Trophoblast cell (in vitro differentiated cells and primary cell): Measurements from ENCODE around the gene SIAE.

Experiments used
- DNase-seq, 2 donors: peaks; one replicate each; pipeline ENCODE4 v3.0.0-alpha.2; 2016
- H2AFZ ChIP-seq: 2 replicates; pipeline ENCODE4 v1.6.1; 2013; ENCODE audit warnings: low read length, moderate library complexity, mild to moderate bottlenecking; ENCODE audit not compliant: insufficient read depth, poor library complexity
- H2AK5ac ChIP-seq: 2 replicates; pipeline ENCODE4 v1.6.1; 2013; ENCODE audit warnings: mild to moderate bottlenecking, low read length
- H2BK120ac ChIP-seq: 2 replicates; pipeline ENCODE4 v1.6.1; 2013; ENCODE audit warnings: low read length, mild to moderate bottlenecking, moderate library complexity; ENCODE audit not compliant: insufficient read depth, poor library complexity
- H2BK12ac ChIP-seq: 2 replicates; pipeline ENCODE4 v1.6.1; 2013; ENCODE audit warnings: mild to moderate bottlenecking, low read length, moderate library complexity
- H2BK5ac ChIP-seq: 2 replicates; pipeline ENCODE4 v1.6.1; 2013; ENCODE audit warnings: low read length, low read depth, moderate library complexity, mild to moderate bottlenecking; ENCODE audit not compliant: poor library complexity
- H3K14ac ChIP-seq: 2 replicates; pipeline ENCODE4 v1.6.1; 2013; ENCODE audit warnings: mild to moderate bottlenecking, low read length
- H3K18ac ChIP-seq: 2 replicates; pipeline ENCODE4 v1.6.1; 2013; ENCODE audit warnings: mild to moderate bottlenecking, low read length
- H3K23ac ChIP-seq: 2 replicates; pipeline ENCODE4 v1.6.1; 2013; ENCODE audit warnings: low read length
- H3K27ac ChIP-seq: 2 replicates; pipeline ENCODE4 v1.5.1; 2013; ENCODE audit warnings: low read depth, mild to moderate bottlenecking, inconsistent platforms, low read length, moderate library complexity
- H3K27me3 ChIP-seq: 2 replicates; pipeline ENCODE4 v1.6.1; 2013; ENCODE audit warnings: inconsistent platforms, mild to moderate bottlenecking, low read length, moderate library complexity; ENCODE audit not compliant: insufficient read depth
- H3K36me3 ChIP-seq, 2 experiments: 1 replicate in 1 of 2; 2 replicates in 1 of 2; pipeline ENCODE4 v1.6.1; 2013; ENCODE audit warnings: low read length in 2 of 2, mild to moderate bottlenecking in 2 of 2, moderate library complexity in 1 of 2; ENCODE audit not compliant: insufficient read depth in 2 of 2, control insufficient read depth in 1 of 2
- H3K4ac ChIP-seq: 2 replicates; pipeline ENCODE4 v1.6.1; 2013; ENCODE audit warnings: low read depth, mild to moderate bottlenecking, low read length, moderate library complexity
- H3K4me1 ChIP-seq, 2 experiments: 1 replicate in 1 of 2; 2 replicates in 1 of 2; pipeline ENCODE4 v1.6.1; 2013; ENCODE audit warnings: low read length in 2 of 2, mild to moderate bottlenecking in 2 of 2, moderate library complexity in 1 of 2; ENCODE audit not compliant: insufficient read depth in 2 of 2, control insufficient read depth in 1 of 2
- H3K4me2 ChIP-seq: 2 replicates; pipeline ENCODE4 v1.6.1; 2013; ENCODE audit warnings: inconsistent platforms, mild to moderate bottlenecking, low read length, moderate library complexity
- H3K4me3 ChIP-seq: 2 replicates; pipeline ENCODE4 v1.5.1; 2013; ENCODE audit warnings: mild to moderate bottlenecking, low read depth, low read length, inconsistent platforms
- H3K79me1 ChIP-seq: one replicate; pipeline ENCODE4 v1.6.1; 2013; ENCODE audit warnings: low read length
- H3K79me2 ChIP-seq: 2 replicates; pipeline ENCODE4 v1.6.1; 2013; ENCODE audit warnings: low read length, mild to moderate bottlenecking; ENCODE audit not compliant: control insufficient read depth, insufficient read depth, poor library complexity
- H3K9ac ChIP-seq: 2 replicates; pipeline ENCODE4 v1.6.1; 2013; ENCODE audit warnings: mild to moderate bottlenecking, low read length
- H3K9me3 ChIP-seq: 2 replicates; pipeline ENCODE4 v1.6.1; 2013; ENCODE audit warnings: low read depth, mild to moderate bottlenecking, control low read depth, inconsistent platforms, low read length; ENCODE audit not compliant: insufficient read depth
- H4K12ac ChIP-seq: 2 replicates; pipeline ENCODE4 v1.6.1; 2013; ENCODE audit warnings: low read depth, mild to moderate bottlenecking, low read length, moderate library complexity
- H4K8ac ChIP-seq: 2 replicates; pipeline ENCODE4 v1.6.1; 2013; ENCODE audit warnings: low read depth, mild to moderate bottlenecking, low read length, moderate library complexity
- H4K91ac ChIP-seq: one replicate; pipeline ENCODE4 v1.6.1; 2013; ENCODE audit warnings: low read depth, mild to moderate bottlenecking, low read length, moderate library complexity
- WGBS: extraction: QIAGEN DNeasy Blood & Tissue Kit; methylation state at CpG from one replicate; pipeline ENCODE4 v1.1.7; 2013; ENCODE audit warnings: missing lambda C conversion rate; ENCODE audit not compliant: insufficient read length, insufficient coverage; ENCODE audit errors: extremely low coverage; 5-methylcytosine and 5-hydroxymethylcytosine counted together

The SIAE gene

DNA sequence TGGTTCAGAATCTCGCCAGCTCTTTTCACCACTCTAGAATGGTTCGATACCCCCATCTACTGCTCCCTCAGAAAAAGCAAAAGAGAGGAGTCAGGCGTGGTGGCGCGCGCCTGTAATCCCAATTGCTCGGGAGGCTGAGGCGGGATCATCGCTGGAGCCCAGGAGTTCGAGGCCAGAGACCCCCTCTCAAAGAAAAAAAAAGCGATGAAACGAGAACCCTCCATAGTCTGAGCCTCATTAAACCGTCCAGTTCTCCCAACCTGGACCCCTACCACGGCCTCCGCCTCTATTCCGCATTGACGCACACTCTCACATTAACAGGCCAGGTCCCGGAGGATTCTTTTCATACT, 604 bp upstream of the SIAE start:
- no peaks in the 10 kb centered on the region for H3K27me3 ChIP-seq
- H3K4me1 ChIP-seq, result peaks cover 0 to 6% of the 10 kb centered on the region in 2 experiments
- no peak overlapping the region for H2AK5ac ChIP-seq
- peaks cover 2% of the 10 kb centered on the region for H3K79me2 ChIP-seq
- H3K18ac ChIP-seq, result no peak overlapping the region
- no peaks in the 10 kb centered on the region for H3K9me3 ChIP-seq
- no peak overlapping the region for H2BK12ac ChIP-seq
- H4K91ac ChIP-seq, result no peak overlapping the region
- no peak overlapping the region for H2BK5ac ChIP-seq
- H3K79me1 ChIP-seq, result peaks cover 2% of the 10 kb centered on the region
- no peak overlapping the region for H3K4ac ChIP-seq
- peak overlapping the region; percentile 87 for H3K4me2 ChIP-seq
- H4K12ac ChIP-seq, result no peak overlapping the region
- H2BK120ac ChIP-seq, result no peak overlapping the region
- no peak overlapping the region for H3K14ac ChIP-seq
- no peak overlapping the region for H3K27ac ChIP-seq
- H3K4me3 ChIP-seq, result peak overlapping the region; percentile 86
- H4K8ac ChIP-seq, result peak overlapping the region; percentile 44
- peak overlapping the region; percentile 65 for H2AFZ ChIP-seq
- no peak overlapping the region for H3K23ac ChIP-seq
- H3K36me3 ChIP-seq, result no peaks in the 10 kb centered on the region
- H3K9ac ChIP-seq, result peak overlapping the region; percentile 62
- no peak for DNase-seq
- no CpG with 5 or more reads among the region's 18 CpGs for WGBS

GRCh38 chr11:124672536-124673215, 863 bp downstream of the SIAE start:
- Histone ChIP-seq H3K4ac (no peak overlapping the region), H3K79me2 (peaks cover 2% of the 10 kb centered on the region), H3K36me3 (no peaks in the 10 kb centered on the region), H4K91ac (no peak overlapping the region), H3K4me2 (peak overlapping the region; percentile 87), H2BK5ac (no peak overlapping the region), H3K4me3 (no peak overlapping the region), H3K79me1 (peaks cover 2% of the 10 kb centered on the region), H2BK12ac (no peak overlapping the region), H3K9ac (no peak overlapping the region), H3K27me3 (no peaks in the 10 kb centered on the region), H3K14ac (no peak overlapping the region), H2AFZ (peak overlapping the region; percentile 95), H3K18ac (no peak overlapping the region), H2BK120ac (no peak overlapping the region), H2AK5ac (no peak overlapping the region), H3K23ac (no peak overlapping the region), H4K12ac (no peak overlapping the region), H3K9me3 (no peaks in the 10 kb centered on the region), H3K4me1 (peaks cover 0 to 6% of the 10 kb centered on the region in 2 experiments), H4K8ac (peak overlapping the region; percentile 93), H3K27ac (no peak overlapping the region)
- no peak for DNase-seq
- WGBS, result no CpG with 5 or more reads among the region's 7 CpGs

DNA sequence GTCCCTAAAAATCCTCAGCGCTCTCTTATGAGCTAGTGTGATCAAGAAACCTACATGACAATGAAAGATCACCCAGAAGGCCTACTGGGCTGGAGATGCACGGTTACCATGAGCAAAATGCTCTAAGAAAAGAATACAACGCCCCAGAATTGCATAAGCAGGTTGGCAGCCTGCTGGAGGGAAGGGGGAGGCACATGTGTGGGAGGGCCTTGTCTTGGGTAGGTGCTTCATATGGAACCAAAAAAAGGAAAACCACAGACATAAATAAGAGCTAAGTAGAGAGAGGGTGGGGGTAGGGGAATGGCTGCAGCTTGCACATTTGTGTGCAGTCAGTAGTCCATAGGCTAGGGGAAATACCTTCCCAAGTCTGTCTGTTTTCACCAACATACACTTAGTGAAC, 2.8 kb downstream of the SIAE start:
- DNase-seq, result no peak
- Histone ChIP-seq H3K4ac (no peak overlapping the region), H3K14ac (no peak overlapping the region), H3K27me3 (no peaks in the 10 kb centered on the region), H3K36me3 (no peaks in the 10 kb centered on the region), H2BK5ac (no peak overlapping the region), H2AK5ac (no peak overlapping the region), H4K12ac (no peak overlapping the region), H3K18ac (no peak overlapping the region), H2BK120ac (no peak overlapping the region), H3K27ac (no peak overlapping the region), H3K9me3 (no peaks in the 10 kb centered on the region), H2AFZ (no peak overlapping the region), H4K91ac (no peak overlapping the region), H2BK12ac (no peak overlapping the region), H3K4me1 (peaks cover 0 to 6% of the 10 kb centered on the region in 2 experiments), H3K79me2 (peaks cover 2% of the 10 kb centered on the region), H3K9ac (no peak overlapping the region), H3K23ac (no peak overlapping the region), H3K79me1 (peaks cover 2% of the 10 kb centered on the region), H4K8ac (no peak overlapping the region), H3K4me3 (no peak overlapping the region), H3K4me2 (no peak overlapping the region)
- no CpG with 5 or more reads among the region's 3 CpGs for WGBS

DNA sequence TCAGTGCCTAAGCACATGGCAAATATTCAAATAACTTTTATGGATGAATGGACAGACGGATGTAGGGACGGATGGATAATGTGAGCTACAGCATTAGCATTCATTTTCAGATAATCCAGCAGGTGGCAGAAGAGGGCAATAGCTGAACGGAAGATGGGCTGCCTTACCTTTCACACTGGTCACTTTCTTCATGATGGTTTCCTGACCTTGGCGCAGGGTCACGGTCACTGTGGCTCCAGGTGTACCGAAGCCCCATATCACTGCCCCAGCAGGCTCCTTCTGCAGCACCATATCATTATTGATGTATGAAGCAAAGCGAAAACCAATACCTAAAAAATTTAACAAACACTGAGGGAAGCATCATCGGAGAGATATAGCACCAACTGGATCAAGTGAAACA, 4.3 kb downstream of the SIAE start:
- H3K4ac ChIP-seq, result no peak overlapping the region
- peaks cover 2% of the 10 kb centered on the region for H3K79me1 ChIP-seq
- H3K4me1 ChIP-seq, result peaks cover 0 to 4% of the 10 kb centered on the region in 2 experiments
- no peak overlapping the region for H3K4me2 ChIP-seq
- H2AK5ac ChIP-seq, result no peak overlapping the region
- no peak overlapping the region for H3K23ac ChIP-seq
- H3K14ac ChIP-seq, result no peak overlapping the region
- H3K36me3 ChIP-seq, result no peaks in the 10 kb centered on the region
- no peak overlapping the region for H2BK5ac ChIP-seq
- no peak overlapping the region for H3K27ac ChIP-seq
- no peak overlapping the region for H4K91ac ChIP-seq
- no peak overlapping the region for H2BK120ac ChIP-seq
- H3K9ac ChIP-seq, result no peak overlapping the region
- H4K8ac ChIP-seq, result no peak overlapping the region
- H3K4me3 ChIP-seq, result no peak overlapping the region
- peak; percentile 24 to 70 for DNase-seq
- H2AFZ ChIP-seq, result no peak overlapping the region
- no peak overlapping the region for H3K18ac ChIP-seq
- H4K12ac ChIP-seq, result no peak overlapping the region
- no peaks in the 10 kb centered on the region for H3K9me3 ChIP-seq
- H3K27me3 ChIP-seq, result no peaks in the 10 kb centered on the region
- H3K79me2 ChIP-seq, result peaks cover 2% of the 10 kb centered on the region
- no peak overlapping the region for H2BK12ac ChIP-seq
- no CpG with 5 or more reads among the region's 8 CpGs for WGBS
